HepG2 (cell line): Measurements from ENCODE around the gene NAA16. TPM values are rescaled to one million over a fixed set of nuclear protein-coding genes. Genes with fewer than 3 reads are reported as not detected.

Experiments
- BORCS8-MEF2B ChIP-seq: sonication (generic); formaldehyde crosslinking; IDR thresholded peaks from 2 replicates; pipeline ENCODE4 v1.8.0; 2022; ENCODE audit warnings: mild to moderate bottlenecking, missing genetic modification reagents
- BRCA1 ChIP-seq: sonication (generic); formaldehyde crosslinking; IDR thresholded peaks from 2 replicates; pipeline ENCODE4 v1.4.0; 2020; ENCODE audit warnings: missing genetic modification reagents
- HDAC2 ChIP-seq: sonication (generic); formaldehyde crosslinking; IDR thresholded peaks from 2 replicates; pipeline ENCODE4 v1.4.0; 2020; ENCODE audit warnings: missing genetic modification reagents
- HHEX ChIP-seq: IDR thresholded peaks from 2 replicates; pipeline ENCODE4 v1.6.1; 2016; ENCODE audit warnings: control low read depth
- HOXA5 ChIP-seq: sonication (generic); formaldehyde crosslinking; IDR thresholded peaks from 2 replicates; pipeline ENCODE4 v1.4.0; 2020; ENCODE audit warnings: missing genetic modification reagents
- KLF15 ChIP-seq: sonication (generic); formaldehyde crosslinking; IDR thresholded peaks from 2 replicates; pipeline ENCODE4 v1.8.1; 2023; ENCODE audit warnings: borderline replicate concordance, mild to moderate bottlenecking, inconsistent platforms, missing genetic modification reagents, mixed read lengths
- PCBP1 ChIP-seq: fragments of 200-400 bp; formaldehyde crosslinking; IDR thresholded peaks from 2 replicates; pipeline ENCODE4 v1.6.1; 2017; ENCODE audit warnings: mild to moderate bottlenecking, low read depth, low read length, borderline replicate concordance
- POGZ ChIP-seq: sonication (generic); formaldehyde crosslinking; IDR thresholded peaks from 2 replicates; pipeline ENCODE4 v1.4.0; 2020; ENCODE audit warnings: mild to moderate bottlenecking, missing genetic modification reagents
- SP5 ChIP-seq: IDR thresholded peaks from 2 replicates; pipeline ENCODE4 v1.6.1; 2016; ENCODE audit warnings: low read depth, borderline replicate concordance
- TEAD3 ChIP-seq: optimal IDR thresholded peaks from 2 replicates; pipeline ENCODE3; 2016; ENCODE audit warnings: borderline replicate concordance
- TOPORS ChIP-seq: sonication (generic); formaldehyde crosslinking; IDR thresholded peaks from 2 replicates; pipeline ENCODE4 v1.8.0; 2023; ENCODE audit warnings: mild to moderate bottlenecking, missing genetic modification reagents
- ZC3H4 ChIP-seq: sonication (generic); formaldehyde crosslinking; IDR thresholded peaks from 2 replicates; pipeline ENCODE4 v1.4.0; 2020; ENCODE audit warnings: missing genetic modification reagents, borderline replicate concordance
- ZIK1 ChIP-seq: sonication (generic); formaldehyde crosslinking; IDR thresholded peaks from 2 replicates; pipeline ENCODE4 v1.5.0; 2020; ENCODE audit warnings: mild to moderate bottlenecking, low read depth, missing genetic modification reagents, borderline replicate concordance
- ZKSCAN5 ChIP-seq: sonication (generic); formaldehyde crosslinking; IDR thresholded peaks from 2 replicates; pipeline ENCODE4 v1.5.1; 2020; ENCODE audit warnings: mild to moderate bottlenecking, missing genetic modification reagents
- ZNF460 ChIP-seq: sonication (generic); formaldehyde crosslinking; IDR thresholded peaks from 2 replicates; pipeline ENCODE4 v1.5.1; 2020; ENCODE audit warnings: missing genetic modification reagents, mild to moderate bottlenecking, borderline replicate concordance
- ZNF510 ChIP-seq: sonication (generic); formaldehyde crosslinking; IDR thresholded peaks from 2 replicates; pipeline ENCODE4 v1.4.0; 2020; ENCODE audit warnings: low read depth, mild to moderate bottlenecking, missing genetic modification reagents
- ZNF530 ChIP-seq: sonication (generic); formaldehyde crosslinking; IDR thresholded peaks from 2 replicates; pipeline ENCODE4 v1.5.0; 2020; ENCODE audit warnings: low read depth, mild to moderate bottlenecking, missing genetic modification reagents
- ZNF780A ChIP-seq: sonication (generic); formaldehyde crosslinking; IDR thresholded peaks from 2 replicates; pipeline ENCODE4 v1.8.0; 2022; ENCODE audit warnings: mild to moderate bottlenecking, missing genetic modification reagents, moderate library complexity
- polyA plus RNA-seq, 8 experiments: library from polyadenylated mRNA; depleted of rRNA in 3 of 8; stranded (reverse) in 7 of 8; unstranded in 1 of 8; fragments of >200 nt; fragmentation: Illumina TruSeq in 4 of 8; extraction: Trizol in 4 of 8; gene quantifications; 2 replicates each; pipeline versions ENCODE4 v1.2.1 to v1.2.3, GENCODE V29; 2011 to 2016; ENCODE audit warnings: low read depth in 4 of 8, missing spikeins in 1 of 8, mixed read lengths in 1 of 8; ENCODE audit not compliant: insufficient read depth in 1 of 8
- total RNA-seq, 5 experiments: library from RNA; depleted of rRNA; stranded (reverse); fragments of >200 nt; fragmentation: Illumina TruSeq; extraction: Trizol; gene quantifications; 2 replicates each; pipeline ENCODE4 v1.2.3, GENCODE V29; 2016; ENCODE audit warnings: low read depth in 1 of 5
- TF ChIP-seq, protein P1 (sequence below): IDR thresholded peaks from 2 replicates; pipeline ENCODE4 v1.6.1; 2016; ENCODE audit warnings: missing biosample characterization, missing genetic modification reagents, low read depth
- TF ChIP-seq, protein P2 (sequence below), 2 experiments: sonication (generic) in 1 of 2; formaldehyde crosslinking in 1 of 2; IDR thresholded peaks; 2 replicates each; pipeline versions ENCODE4 v1.5.1 to v1.6.1; 2011 to 2020; ENCODE audit warnings: borderline replicate concordance in 1 of 2, low read depth in 1 of 2, low read length in 1 of 2, mild to moderate bottlenecking in 1 of 2, missing genetic modification reagents in 1 of 2, moderate library complexity in 1 of 2
- TF ChIP-seq, protein P3 (sequence below): sonication (generic); formaldehyde crosslinking; IDR thresholded peaks from 2 replicates; pipeline ENCODE4 v1.9.0; 2021; ENCODE audit warnings: missing genetic modification reagents, mild to moderate bottlenecking, borderline replicate concordance
- TF ChIP-seq, protein P4 (sequence below): sonication (generic); formaldehyde crosslinking; IDR thresholded peaks from 2 replicates; pipeline ENCODE4 v1.4.0; 2020; ENCODE audit warnings: mild to moderate bottlenecking, missing genetic modification reagents, borderline replicate concordance
- TF ChIP-seq, protein P5 (sequence below): sonication (generic); formaldehyde crosslinking; IDR thresholded peaks from 2 replicates; pipeline ENCODE4 v1.5.1; 2020; ENCODE audit warnings: mild to moderate bottlenecking, missing genetic modification reagents, moderate library complexity

NAA16 gene
- total and polyA plus RNA-seq, 2 of the 13 experiments (the other 11 are each of a cell fraction or from before 2014, with no cell fraction given), result 9.2 to 15.1 TPM

DNA sequence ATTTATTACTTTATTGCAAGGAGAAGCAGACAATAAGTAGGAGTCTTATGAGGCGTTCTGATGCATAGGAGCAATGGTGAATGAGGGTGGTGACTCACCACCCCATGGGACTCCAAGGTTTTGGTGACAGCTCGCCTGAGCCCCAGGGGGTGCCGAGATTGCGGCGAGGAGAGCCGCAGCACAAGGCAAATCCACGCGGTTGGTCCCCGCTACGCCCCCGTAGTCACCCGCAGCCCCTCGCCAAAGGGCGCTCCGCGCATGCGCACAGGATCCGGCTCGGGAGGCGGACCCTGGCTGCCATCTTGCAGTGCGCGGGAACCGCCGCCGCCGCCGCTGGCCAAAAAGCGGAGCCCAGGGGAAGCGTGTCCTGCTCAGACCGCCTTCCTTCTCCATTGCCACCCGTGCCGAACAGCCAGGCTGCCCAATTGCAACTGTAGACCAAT, at the start of gene NAA16 (continued):
- TF ChIP-seq, protein P1, sequence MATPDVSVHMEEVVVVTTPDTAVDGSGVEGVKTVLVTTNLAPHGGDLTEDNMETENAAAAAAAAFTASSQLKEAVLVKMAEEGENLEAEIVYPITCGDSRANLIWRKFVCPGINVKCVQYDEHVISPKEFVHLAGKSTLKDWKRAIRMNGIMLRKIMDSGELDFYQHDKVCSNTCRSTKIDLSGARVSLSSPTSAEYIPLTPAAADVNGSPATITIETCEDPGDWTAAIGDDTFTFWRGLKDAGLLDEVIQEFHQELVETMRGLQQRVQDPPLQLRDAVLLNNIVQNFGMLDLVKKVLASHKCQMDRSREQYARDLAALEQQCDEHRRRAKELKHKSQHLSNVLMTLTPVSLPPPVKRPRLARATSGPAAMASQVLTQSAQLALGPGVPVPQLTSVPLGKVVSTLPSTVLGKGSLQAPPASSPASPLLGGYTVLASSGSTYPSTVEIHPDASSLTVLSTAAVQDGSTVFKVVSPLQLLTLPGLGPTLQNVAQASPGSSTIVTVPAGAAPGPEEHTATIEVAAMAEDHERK (CRISPR knock-in tag), result no peak
- TF ChIP-seq, protein P2, sequence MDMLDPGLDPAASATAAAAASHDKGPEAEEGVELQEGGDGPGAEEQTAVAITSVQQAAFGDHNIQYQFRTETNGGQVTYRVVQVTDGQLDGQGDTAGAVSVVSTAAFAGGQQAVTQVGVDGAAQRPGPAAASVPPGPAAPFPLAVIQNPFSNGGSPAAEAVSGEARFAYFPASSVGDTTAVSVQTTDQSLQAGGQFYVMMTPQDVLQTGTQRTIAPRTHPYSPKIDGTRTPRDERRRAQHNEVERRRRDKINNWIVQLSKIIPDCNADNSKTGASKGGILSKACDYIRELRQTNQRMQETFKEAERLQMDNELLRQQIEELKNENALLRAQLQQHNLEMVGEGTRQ (IDR thresholded peaks at IDR 0.05; ENCODE audit: low read depth, low read length), result no peak
- TF ChIP-seq, protein P2 (CRISPR knock-in tag; IDR thresholded peaks at IDR 0.05; ENCODE audit: borderline replicate concordance), result no peak
- peak; percentile 71; the same call in 1 of the 2 replicates for TF ChIP-seq ZIK1
- TF ChIP-seq ZNF530 (CRISPR knock-in tag), result no peak
- no peak for TF ChIP-seq BRCA1
- TF ChIP-seq TOPORS (CRISPR knock-in tag), result no peak
- no peak for TF ChIP-seq ZNF510
- peak; percentile 93 for TF ChIP-seq POGZ
- TF ChIP-seq PCBP1, result no peak
- TF ChIP-seq, protein P3, sequence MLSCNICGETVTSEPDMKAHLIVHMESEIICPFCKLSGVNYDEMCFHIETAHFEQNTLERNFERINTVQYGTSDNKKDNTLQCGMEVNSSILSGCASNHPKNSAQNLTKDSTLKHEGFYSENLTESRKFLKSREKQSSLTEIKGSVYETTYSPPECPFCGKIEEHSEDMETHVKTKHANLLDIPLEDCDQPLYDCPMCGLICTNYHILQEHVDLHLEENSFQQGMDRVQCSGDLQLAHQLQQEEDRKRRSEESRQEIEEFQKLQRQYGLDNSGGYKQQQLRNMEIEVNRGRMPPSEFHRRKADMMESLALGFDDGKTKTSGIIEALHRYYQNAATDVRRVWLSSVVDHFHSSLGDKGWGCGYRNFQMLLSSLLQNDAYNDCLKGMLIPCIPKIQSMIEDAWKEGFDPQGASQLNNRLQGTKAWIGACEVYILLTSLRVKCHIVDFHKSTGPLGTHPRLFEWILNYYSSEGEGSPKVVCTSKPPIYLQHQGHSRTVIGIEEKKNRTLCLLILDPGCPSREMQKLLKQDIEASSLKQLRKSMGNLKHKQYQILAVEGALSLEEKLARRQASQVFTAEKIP (CRISPR knock-in tag), result no peak
- no peak for TF ChIP-seq HHEX (CRISPR knock-in tag)
- no peak for TF ChIP-seq ZNF460
- no peak for TF ChIP-seq HDAC2 (CRISPR knock-in tag)
- TF ChIP-seq TEAD3 (CRISPR knock-in tag), result peak; percentile 47
- no peak for TF ChIP-seq ZC3H4
- TF ChIP-seq HOXA5 (CRISPR knock-in tag), result no peak; the same call in 1 of the 2 replicates
- TF ChIP-seq ZKSCAN5 (CRISPR knock-in tag), result no peak
- TF ChIP-seq, protein P4, sequence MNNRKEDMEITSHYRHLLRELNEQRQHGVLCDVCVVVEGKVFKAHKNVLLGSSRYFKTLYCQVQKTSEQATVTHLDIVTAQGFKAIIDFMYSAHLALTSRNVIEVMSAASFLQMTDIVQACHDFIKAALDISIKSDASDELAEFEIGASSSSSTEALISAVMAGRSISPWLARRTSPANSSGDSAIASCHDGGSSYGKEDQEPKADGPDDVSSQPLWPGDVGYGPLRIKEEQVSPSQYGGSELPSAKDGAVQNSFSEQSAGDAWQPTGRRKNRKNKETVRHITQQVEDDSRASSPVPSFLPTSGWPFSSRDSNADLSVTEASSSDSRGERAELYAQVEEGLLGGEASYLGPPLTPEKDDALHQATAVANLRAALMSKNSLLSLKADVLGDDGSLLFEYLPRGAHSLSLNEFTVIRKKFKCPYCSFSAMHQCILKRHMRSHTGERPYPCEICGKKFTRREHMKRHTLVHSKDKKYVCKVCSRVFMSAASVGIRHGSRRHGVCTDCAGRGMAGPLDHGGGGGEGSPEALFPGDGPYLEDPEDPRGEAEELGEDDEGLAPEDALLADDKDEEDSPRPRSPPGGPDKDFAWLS (CRISPR knock-in tag), result no peak
- TF ChIP-seq, protein P5, sequence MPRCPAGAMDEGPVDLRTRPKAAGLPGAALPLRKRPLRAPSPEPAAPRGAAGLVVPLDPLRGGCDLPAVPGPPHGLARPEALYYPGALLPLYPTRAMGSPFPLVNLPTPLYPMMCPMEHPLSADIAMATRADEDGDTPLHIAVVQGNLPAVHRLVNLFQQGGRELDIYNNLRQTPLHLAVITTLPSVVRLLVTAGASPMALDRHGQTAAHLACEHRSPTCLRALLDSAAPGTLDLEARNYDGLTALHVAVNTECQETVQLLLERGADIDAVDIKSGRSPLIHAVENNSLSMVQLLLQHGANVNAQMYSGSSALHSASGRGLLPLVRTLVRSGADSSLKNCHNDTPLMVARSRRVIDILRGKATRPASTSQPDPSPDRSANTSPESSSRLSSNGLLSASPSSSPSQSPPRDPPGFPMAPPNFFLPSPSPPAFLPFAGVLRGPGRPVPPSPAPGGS, result no peak; the same call in 1 of the 2 replicates
- peak; percentile 86 for TF ChIP-seq KLF15 (CRISPR knock-in tag)
- TF ChIP-seq SP5 (CRISPR knock-in tag), result no peak
- TF ChIP-seq ZNF780A (CRISPR knock-in tag), result no peak
- no peak for TF ChIP-seq BORCS8-MEF2B (CRISPR knock-in tag)
